ENCODE measurements around the gene FOXN3. TPM values are rescaled to one million over a fixed set of nuclear protein-coding genes. Genes with fewer than 3 reads are reported as not detected.

FOXN3 gene
- total RNA-seq, 4 donors from 2014 or later: 98.7 to 116 (median 103) TPM

- peaks cover 0 to 13% (median 5%) of the 10 kb centered on the region in 4 donors for H3K9me3 ChIP-seq
- 78 to 82% methylated on average over 8 of the region's 8 CpGs for WGBS, 2 donors
Measured at GRCh38 chr14:89175881-89176799, 240.9 kb downstream of the FOXN3 start.

GRCh38 chr14:89171628-89172027, 245.4 kb downstream of the FOXN3 start:
- no peak overlapping the region for H3K4me3 ChIP-seq

More at GRCh38 chr14:89175881-89176799, 240.9 kb downstream of the FOXN3 start:
- peaks cover 0 to 8% (median 0%) of the 10 kb centered on the region in 4 donors for H3K4me1 ChIP-seq
- peaks cover 0 to 59% (median 0%) of the 10 kb centered on the region in 3 donors for H3K36me3 ChIP-seq
- no peak overlapping the region for H3K27ac ChIP-seq
- H3K27me3 ChIP-seq: no peaks in the 10 kb centered on the region
- TF ChIP-seq POLR2A (IDR thresholded peaks at IDR 0.05) (no peak), CTCF (IDR thresholded peaks at IDR 0.05) (no peak), EP300 (IDR thresholded peaks at IDR 0.05) (no peak)
- H3K4me3 ChIP-seq: no peak overlapping the region
- no peak for DNase-seq (ENCODE audit: low spot score in 2 of 2)

DNA sequence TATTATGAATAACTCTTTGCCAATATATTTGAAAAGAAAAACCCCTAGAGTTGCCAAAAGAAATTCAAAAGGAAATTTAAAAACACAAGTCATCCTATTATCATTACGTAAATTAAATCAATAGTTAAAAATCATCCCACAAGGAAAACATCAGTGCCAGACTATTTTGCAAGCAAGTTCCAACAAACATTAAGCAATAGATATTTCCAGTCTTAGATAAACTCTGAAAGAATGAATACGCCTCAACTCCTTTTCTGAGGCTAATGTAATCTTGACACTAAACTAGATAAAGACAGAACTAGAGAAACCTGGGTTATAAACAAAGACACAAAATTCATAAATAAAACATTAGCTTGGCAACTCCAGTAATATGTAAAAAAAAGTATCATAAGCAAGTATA, 245.9 kb downstream of the FOXN3 start:
- H3K4me3 ChIP-seq: no peak overlapping the region
- H3K36me3 ChIP-seq: peaks cover 0 to 43% (median 0%) of the 10 kb centered on the region in 3 donors
- no peaks in the 10 kb centered on the region for H3K27me3 ChIP-seq
- peak in 1 of 2 donors; percentile 18 for TF ChIP-seq EP300 (IDR thresholded peaks at IDR 0.05)
- TF ChIP-seq POLR2A (IDR thresholded peaks at IDR 0.05): no peak
- no peak overlapping the region for H3K27ac ChIP-seq
- peaks cover 0 to 18% (median 5%) of the 10 kb centered on the region in 4 donors for H3K9me3 ChIP-seq
- no peaks in the 10 kb centered on the region for H3K4me1 ChIP-seq
- 73 to 75% methylated on average over 2 of the region's 2 CpGs for WGBS, 2 donors
- DNase-seq (ENCODE audit: low spot score in 2 of 2): no peak

More at GRCh38 chr14:89171628-89172027, 245.4 kb downstream of the FOXN3 start:
- Histone ChIP-seq H3K9me3 (peaks cover 0 to 18% (median 5%) of the 10 kb centered on the region in 4 donors), H3K4me1 (no peaks in the 10 kb centered on the region), H3K27ac (no peak overlapping the region), H3K27me3 (no peaks in the 10 kb centered on the region), H3K36me3 (peaks cover 0 to 43% (median 0%) of the 10 kb centered on the region in 3 donors)
- TF ChIP-seq CTCF (IDR thresholded peaks at IDR 0.05) (no peak), POLR2A (IDR thresholded peaks at IDR 0.05) (no peak), EP300 (IDR thresholded peaks at IDR 0.05) (no peak)
- no peak for DNase-seq (ENCODE audit: low spot score in 2 of 2)

DNA sequence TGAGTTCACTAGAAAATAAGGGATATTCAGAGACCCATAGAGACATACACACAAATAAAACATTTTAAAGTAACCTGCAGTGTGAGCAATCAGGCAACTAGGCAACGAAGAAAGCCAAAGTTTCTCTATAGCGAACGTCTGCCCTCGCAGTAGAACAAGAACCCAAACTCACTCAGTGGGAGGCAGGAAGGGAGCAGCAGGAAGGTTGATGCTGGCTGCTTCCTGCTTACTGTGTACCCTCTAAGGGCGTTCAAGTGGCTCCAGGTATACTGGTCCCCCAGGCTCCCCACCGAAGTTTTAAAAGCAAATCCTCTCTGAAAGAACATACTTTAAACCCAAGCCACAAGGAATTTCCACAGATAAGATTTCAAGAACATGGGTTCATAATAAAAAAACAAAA, 249.3 kb downstream of the FOXN3 start:
- H3K36me3 ChIP-seq: peaks cover 0 to 30% (median 0%) of the 10 kb centered on the region in 3 donors
- no peaks in the 10 kb centered on the region for H3K4me1 ChIP-seq
- H3K9me3 ChIP-seq: peaks cover 0 to 17% (median 5%) of the 10 kb centered on the region in 4 donors
- DNase-seq (ENCODE audit: low spot score in 2 of 2): no peak
- no peak overlapping the region for H3K4me3 ChIP-seq
- 85 to 86% methylated on average over 6 of the region's 6 CpGs for WGBS, 2 donors
- H3K27ac ChIP-seq: no peak overlapping the region
- TF ChIP-seq CTCF (IDR thresholded peaks at IDR 0.05) (no peak), EP300 (IDR thresholded peaks at IDR 0.05) (no peak), POLR2A (IDR thresholded peaks at IDR 0.05) (no peak)
- H3K27me3 ChIP-seq: no peaks in the 10 kb centered on the region

- no peak overlapping the region for H3K27ac ChIP-seq
- no peaks in the 10 kb centered on the region for H3K4me1 ChIP-seq
- no peak for DNase-seq (ENCODE audit: low spot score in 2 of 2)
- H3K4me3 ChIP-seq: no peak overlapping the region
- H3K36me3 ChIP-seq: peaks cover 0 to 32% (median 0%) of the 10 kb centered on the region in 3 donors
- TF ChIP-seq EP300 (IDR thresholded peaks at IDR 0.05) (no peak), CTCF (IDR thresholded peaks at IDR 0.05) (no peak), POLR2A (IDR thresholded peaks at IDR 0.05) (no peak)
- H3K27me3 ChIP-seq: no peaks in the 10 kb centered on the region
- peaks cover 0 to 7% (median under 1%) of the 10 kb centered on the region in 4 donors for H3K9me3 ChIP-seq
- WGBS, 2 donors: 88% methylated on average over 4 of the region's 4 CpGs
Measured at GRCh38 chr14:89166633-89167032, 250.4 kb downstream of the FOXN3 start.
